Astrocyte (in vitro differentiated cells and primary cell): Measurements from ENCODE around the gene UFD1. TPM values are rescaled to one million over a fixed set of nuclear protein-coding genes. Genes with fewer than 3 reads are reported as not detected.

ENCODE experiments used
- DNase-seq: peaks from one replicate; pipeline ENCODE4 v3.0.0-alpha.2; 2010; ENCODE audit warnings: low read depth
- FAIRE-seq: peaks from 2 replicates; lab custom pipeline; 2011; peaks lifted over from hg19 to GRCh38; lab: Jason Lieb, UNC
- H2AFZ ChIP-seq: 2 replicates; pipeline ENCODE4 v1.6.0; 2012; ENCODE audit warnings: low read depth, low read length, inconsistent platforms
- H3K27ac ChIP-seq: 2 replicates; pipeline ENCODE4 v1.5.1; 2011; ENCODE audit warnings: low read depth, low read length, inconsistent platforms
- H3K27me3 ChIP-seq: 2 replicates; pipeline ENCODE4 v1.6.0; 2011; ENCODE audit warnings: low read length, inconsistent platforms; ENCODE audit not compliant: insufficient read depth
- H3K36me3 ChIP-seq: 2 replicates; pipeline ENCODE4 v1.5.1; 2011; ENCODE audit warnings: low read length, inconsistent platforms; ENCODE audit not compliant: insufficient read depth
- H3K4me1 ChIP-seq: 2 replicates; pipeline ENCODE4 v1.5.1; 2011; ENCODE audit warnings: low read length, inconsistent platforms; ENCODE audit not compliant: insufficient read depth
- H3K4me2 ChIP-seq: 2 replicates; pipeline ENCODE4 v1.6.0; 2012; ENCODE audit warnings: low read length, inconsistent platforms
- H3K4me3 ChIP-seq: 2 replicates; pipeline ENCODE4 v1.5.1; 2011; ENCODE audit warnings: low read depth, mild to moderate bottlenecking, low read length, inconsistent platforms; ENCODE audit not compliant: insufficient read depth
- H3K79me2 ChIP-seq: 2 replicates; pipeline ENCODE4 v1.6.0; 2012; ENCODE audit warnings: mild to moderate bottlenecking, low read length, inconsistent platforms; ENCODE audit not compliant: insufficient read depth
- H3K9ac ChIP-seq: 2 replicates; pipeline ENCODE4 v1.6.0; 2012; ENCODE audit warnings: mild to moderate bottlenecking, low read length, inconsistent platforms
- H3K9me3 ChIP-seq: 2 replicates; pipeline ENCODE4 v1.5.1; 2012; ENCODE audit warnings: low read depth, mild to moderate bottlenecking, low read length, inconsistent platforms; ENCODE audit not compliant: insufficient read depth
- H4K20me1 ChIP-seq: 2 replicates; pipeline ENCODE4 v1.6.0; 2012; ENCODE audit warnings: low read length, inconsistent platforms; ENCODE audit not compliant: insufficient read depth
- H3K27ac Mint-ChIP-seq: one replicate; pipeline ENCODE4 v1.8.0; 2021; ENCODE audit warnings: mild to moderate bottlenecking, mixed read lengths; ENCODE audit not compliant: unreplicated experiment
- H3K27me3 Mint-ChIP-seq: one replicate; pipeline ENCODE4 v1.8.0; 2021; ENCODE audit warnings: low read depth, mixed read lengths; ENCODE audit not compliant: unreplicated experiment
- H3K36me3 Mint-ChIP-seq: one replicate; pipeline ENCODE4 v1.8.0; 2021; ENCODE audit warnings: low read depth, mixed read lengths; ENCODE audit not compliant: unreplicated experiment
- H3K4me1 Mint-ChIP-seq: one replicate; pipeline ENCODE4 v1.8.0; 2021; ENCODE audit warnings: low read depth, mixed read lengths; ENCODE audit not compliant: unreplicated experiment
- H3K4me3 Mint-ChIP-seq: one replicate; pipeline ENCODE4 v1.8.0; 2021; ENCODE audit warnings: mild to moderate bottlenecking, moderate library complexity, mixed read lengths; ENCODE audit not compliant: unreplicated experiment
- H3K9me3 Mint-ChIP-seq: one replicate; pipeline ENCODE4 v1.8.0; 2021; ENCODE audit warnings: mild to moderate bottlenecking, mixed read lengths; ENCODE audit not compliant: unreplicated experiment
- EZH2 ChIP-seq: IDR thresholded peaks from 2 replicates; pipeline ENCODE4 v1.6.1; 2012; ENCODE audit warnings: mild to moderate bottlenecking, low read length, inconsistent platforms; ENCODE audit not compliant: insufficient read depth
- total RNA-seq: library from RNA; stranded (reverse); gene quantifications from 2 replicates; pipeline ENCODE4 v1.2.1, GENCODE V29; 2021
- TF ChIP-seq, protein P1 (sequence below): IDR thresholded peaks from 2 replicates; pipeline ENCODE4 v1.5.1; 2011; ENCODE audit warnings: low read depth, mild to moderate bottlenecking, inconsistent platforms, low read length, moderate library complexity; ENCODE audit not compliant: insufficient read depth

The UFD1 gene
- total RNA-seq, 1 donor from 2014 or later: 105 TPM

DNA sequence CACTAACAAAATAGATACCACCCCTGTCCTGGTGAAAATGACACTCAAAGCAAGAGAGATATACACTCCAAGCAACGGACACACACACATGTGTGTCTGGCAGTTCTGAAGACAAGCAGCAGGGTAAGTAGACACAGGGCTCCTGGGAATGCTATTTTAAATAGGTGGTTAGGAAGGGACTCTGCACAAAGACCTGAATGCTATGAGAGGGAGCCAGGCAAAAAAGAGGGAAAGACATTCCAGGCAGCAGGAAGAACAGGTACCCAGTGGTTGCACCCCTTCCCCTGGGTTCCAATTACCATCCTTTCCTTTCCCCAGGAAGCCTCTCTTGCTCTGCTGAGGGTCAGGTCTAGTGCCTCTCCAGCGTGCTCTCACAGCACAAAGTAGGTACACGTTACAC, 3.0 kb downstream of the UFD1 start:
- H3K27ac ChIP-seq: no peak overlapping the region
- Mint-ChIP-seq H3K27ac (no peak overlapping the region), H3K9me3 (no peaks in the 10 kb centered on the region), H3K4me1 (peaks cover 18% of the 10 kb centered on the region), H3K36me3 (peaks cover 11% of the 10 kb centered on the region), H3K27me3 (no peaks in the 10 kb centered on the region), H3K4me3 (no peak overlapping the region)
- H3K9me3 ChIP-seq: no peaks in the 10 kb centered on the region
- H3K36me3 ChIP-seq: peaks cover 18% of the 10 kb centered on the region
- TF ChIP-seq EZH2: no peak
- TF ChIP-seq, protein P1, sequence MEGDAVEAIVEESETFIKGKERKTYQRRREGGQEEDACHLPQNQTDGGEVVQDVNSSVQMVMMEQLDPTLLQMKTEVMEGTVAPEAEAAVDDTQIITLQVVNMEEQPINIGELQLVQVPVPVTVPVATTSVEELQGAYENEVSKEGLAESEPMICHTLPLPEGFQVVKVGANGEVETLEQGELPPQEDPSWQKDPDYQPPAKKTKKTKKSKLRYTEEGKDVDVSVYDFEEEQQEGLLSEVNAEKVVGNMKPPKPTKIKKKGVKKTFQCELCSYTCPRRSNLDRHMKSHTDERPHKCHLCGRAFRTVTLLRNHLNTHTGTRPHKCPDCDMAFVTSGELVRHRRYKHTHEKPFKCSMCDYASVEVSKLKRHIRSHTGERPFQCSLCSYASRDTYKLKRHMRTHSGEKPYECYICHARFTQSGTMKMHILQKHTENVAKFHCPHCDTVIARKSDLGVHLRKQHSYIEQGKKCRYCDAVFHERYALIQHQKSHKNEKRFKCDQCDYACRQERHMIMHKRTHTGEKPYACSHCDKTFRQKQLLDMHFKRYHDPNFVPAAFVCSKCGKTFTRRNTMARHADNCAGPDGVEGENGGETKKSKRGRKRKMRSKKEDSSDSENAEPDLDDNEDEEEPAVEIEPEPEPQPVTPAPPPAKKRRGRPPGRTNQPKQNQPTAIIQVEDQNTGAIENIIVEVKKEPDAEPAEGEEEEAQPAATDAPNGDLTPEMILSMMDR: no peak
- no peak overlapping the region for H3K4me3 ChIP-seq
- H3K4me2 ChIP-seq: no peak overlapping the region
- FAIRE-seq (no peak), DNase-seq (no peak)
- no peak overlapping the region for H2AFZ ChIP-seq
- peaks cover 7% of the 10 kb centered on the region for H3K4me1 ChIP-seq
- H3K27me3 ChIP-seq: no peaks in the 10 kb centered on the region
- peaks cover 76% of the 10 kb centered on the region for H3K79me2 ChIP-seq
- peaks cover 64% of the 10 kb centered on the region for H4K20me1 ChIP-seq
- no peak overlapping the region for H3K9ac ChIP-seq

DNA sequence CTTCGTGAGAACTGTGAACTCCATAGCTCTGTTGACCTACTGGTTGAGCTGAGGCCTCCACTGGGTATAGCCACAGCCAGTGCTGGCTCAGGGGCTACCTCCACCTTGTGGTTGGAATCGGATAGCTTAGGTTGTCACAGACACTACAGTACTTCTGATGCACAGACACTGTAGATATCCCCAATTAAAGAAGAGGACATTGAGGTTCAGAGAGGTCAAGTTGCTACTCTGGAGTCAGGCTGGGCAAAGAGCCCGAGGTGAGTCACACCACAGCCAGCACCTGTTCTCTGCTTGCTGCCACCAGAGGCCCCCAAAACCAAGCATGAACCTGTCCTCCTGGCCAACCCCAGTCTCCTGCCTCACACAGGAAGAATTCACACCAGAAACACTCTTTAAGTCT, 5.4 kb downstream of the UFD1 start:
- H3K9ac ChIP-seq: no peak overlapping the region
- peaks cover 18% of the 10 kb centered on the region for H3K4me1 Mint-ChIP-seq
- peaks cover 82% of the 10 kb centered on the region for H4K20me1 ChIP-seq
- no peaks in the 10 kb centered on the region for H3K27me3 ChIP-seq
- no peak overlapping the region for H3K4me3 ChIP-seq
- H2AFZ ChIP-seq: no peak overlapping the region
- H3K79me2 ChIP-seq: peaks cover 67% of the 10 kb centered on the region
- H3K27ac ChIP-seq: no peak overlapping the region
- no peaks in the 10 kb centered on the region for H3K9me3 ChIP-seq
- H3K9me3 Mint-ChIP-seq: no peaks in the 10 kb centered on the region
- TF ChIP-seq, protein P1: no peak
- H3K4me1 ChIP-seq: peaks cover 7% of the 10 kb centered on the region
- H3K36me3 ChIP-seq: peaks cover 26% of the 10 kb centered on the region
- H3K27ac Mint-ChIP-seq: no peak overlapping the region
- H3K4me3 Mint-ChIP-seq: no peak overlapping the region
- FAIRE-seq (no peak), DNase-seq (no peak)
- no peaks in the 10 kb centered on the region for H3K27me3 Mint-ChIP-seq
- peaks cover 20% of the 10 kb centered on the region for H3K36me3 Mint-ChIP-seq
- H3K4me2 ChIP-seq: no peak overlapping the region

DNA sequence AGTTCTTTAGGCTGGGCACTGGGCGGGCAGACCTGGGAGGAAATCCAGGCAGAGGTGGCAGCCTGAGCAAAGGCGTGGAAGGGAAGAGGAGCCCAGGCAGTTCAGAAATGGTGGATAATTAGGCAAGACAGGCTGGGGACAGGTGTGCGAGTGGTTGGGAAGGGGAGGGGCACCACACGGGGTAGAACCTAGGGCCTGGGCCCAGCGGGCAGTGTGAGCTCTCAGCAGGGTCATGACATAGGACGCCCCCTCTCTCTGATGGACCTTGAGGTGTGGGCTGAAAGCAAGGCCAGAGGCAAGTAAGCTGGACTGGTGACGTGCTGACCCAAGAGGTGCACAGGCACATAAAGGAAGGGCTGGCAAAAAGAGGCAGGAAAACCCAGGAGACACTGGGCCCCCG, 6.8 kb downstream of the UFD1 start:
- H4K20me1 ChIP-seq: peaks cover 81% of the 10 kb centered on the region
- no peak overlapping the region for H3K4me3 ChIP-seq
- no peak overlapping the region for H3K27ac Mint-ChIP-seq
- peaks cover 55% of the 10 kb centered on the region for H3K79me2 ChIP-seq
- peaks cover 14% of the 10 kb centered on the region for H3K4me1 Mint-ChIP-seq
- no peak overlapping the region for H3K9ac ChIP-seq
- H3K36me3 ChIP-seq: peaks cover 36% of the 10 kb centered on the region
- H3K27me3 ChIP-seq: no peaks in the 10 kb centered on the region
- H3K9me3 Mint-ChIP-seq: no peaks in the 10 kb centered on the region
- H3K36me3 Mint-ChIP-seq: peaks cover 22% of the 10 kb centered on the region
- H3K27ac ChIP-seq: no peak overlapping the region
- DNase-seq (no peak), FAIRE-seq (no peak)
- TF ChIP-seq, protein P1: no peak
- no peak for TF ChIP-seq EZH2
- H2AFZ ChIP-seq: no peak overlapping the region
- no peak overlapping the region for H3K4me3 Mint-ChIP-seq
- no peaks in the 10 kb centered on the region for H3K27me3 Mint-ChIP-seq
- no peaks in the 10 kb centered on the region for H3K9me3 ChIP-seq
- peaks cover under 1% of the 10 kb centered on the region for H3K4me1 ChIP-seq
- no peak overlapping the region for H3K4me2 ChIP-seq
